Sigmoid colon (tissue), 7 donors: Measurements from ENCODE around the gene GDF11. TPM values are rescaled to one million over a fixed set of nuclear protein-coding genes. Genes with fewer than 3 reads are reported as not detected.

Experiments
- DNase-seq: peaks from one replicate; pipeline ENCODE4 v3.0.0-alpha.2; 2019
- H3K27ac ChIP-seq, 4 donors: fragments of 200-600 bp; sonication (generic); one replicate each; pipeline ENCODE4 v1.5.1; 2016 to 2019; ENCODE audit warnings: mild to moderate bottlenecking in 1 of 4
- H3K27me3 ChIP-seq, 3 donors: fragments of 200-600 bp; sonication (generic); one replicate each; pipeline ENCODE4 v1.5.1; 2019; ENCODE audit warnings: mild to moderate bottlenecking in 1 of 3
- H3K36me3 ChIP-seq, 4 donors: fragments of 200-600 bp; sonication (generic); one replicate each; pipeline ENCODE4 v1.5.1; 2016 to 2019
- H3K4me1 ChIP-seq, 4 donors: fragments of 200-600 bp; sonication (generic); one replicate each; pipeline ENCODE4 v1.5.1; 2017 to 2019
- H3K4me3 ChIP-seq, 4 donors: fragments of 200-600 bp; sonication (generic); one replicate each; pipeline ENCODE4 v1.5.1; 2017 to 2019; ENCODE audit warnings: mild to moderate bottlenecking in 2 of 4, moderate library complexity in 1 of 4
- H3K9me3 ChIP-seq, 4 donors: fragments of 200-600 bp in 3 of 4; sonication (generic) in 3 of 4; one replicate each; pipeline versions ENCODE4 v1.5.1 to v1.6.1; 2013 to 2019
- CTCF ChIP-seq, 4 experiments: fragments of 450-650 bp in 3 of 4; fragments of 200-600 bp in 1 of 4; IDR thresholded peaks; one replicate each; pipeline ENCODE4 v1.5.1; 2016 to 2019; ENCODE audit warnings: antibody characterized with exemption in 4 of 4, mild to moderate bottlenecking in 3 of 4, moderate library complexity in 2 of 4
- EP300 ChIP-seq, 4 donors: sonication (generic); formaldehyde crosslinking; IDR thresholded peaks; one replicate each; pipeline ENCODE4 v1.6.1; 2017; ENCODE audit warnings: antibody characterized with exemption in 4 of 4
- POLR2A ChIP-seq, 2 donors: fragments of 450-650 bp; IDR thresholded peaks; one replicate each; pipeline ENCODE4 v1.6.1; 2016; ENCODE audit warnings: antibody characterized with exemption in 2 of 2, mild to moderate bottlenecking in 2 of 2, moderate library complexity in 2 of 2
- POLR2AphosphoS5 ChIP-seq, 4 donors: sonication (generic); formaldehyde crosslinking; IDR thresholded peaks; one replicate each; pipeline ENCODE4 v1.6.1; 2017; ENCODE audit warnings: antibody characterized with exemption in 4 of 4
- WGBS, 2 donors: extraction: QIAGEN DNeasy Blood & Tissue Kit; methylation state at CpG; one replicate each; pipeline ENCODE4 v1.1.7; 2013; 5-methylcytosine and 5-hydroxymethylcytosine counted together
- intact Hi-C: fragments of 100-400 bp; cut with DNase I; formaldehyde crosslinking; loops from one replicate; pipeline ENCODE4 v1.15.1; 2023
- polyA plus RNA-seq, 3 donors: library from polyadenylated mRNA; stranded (reverse); fragments of 200-250 nt; gene quantifications; one replicate each; pipeline ENCODE4 v1.2.3, GENCODE V29; 2013
- total RNA-seq, 4 donors: library from RNA; depleted of rRNA; stranded (reverse); fragments of >200 nt; gene quantifications; one replicate each; pipeline ENCODE4 v1.1.0, GENCODE V29; 2016
- donor health status: healthy with polysubstance abuse.
- donor health status: Bipolar disorder and iron deficiency.
- donor health status: healthy.

GDF11 gene
- total and polyA plus RNA-seq, 7 donors: 1.2 to 12.2 (median 4.3) TPM

- Histone ChIP-seq H3K27me3 (no peaks in the 10 kb centered on the region), H3K9me3 (no peaks in the 10 kb centered on the region), H3K27ac (peak overlapping the region in 3 of 4 donors; percentile 37 to 100 (median 100)), H3K4me1 (peaks cover 0 to 43% (median 31%) of the 10 kb centered on the region in 4 donors), H3K36me3 (peaks cover 24 to 84% (median 48%) of the 10 kb centered on the region in 4 donors), H3K4me3 (no peak overlapping the region)
- whole genome bisulfite sequencing, 2 donors: 92 to 93% methylated on average over 16 of the region's 16 CpGs
- intact Hi-C loops: no loop called here
- DNase-seq: peak; percentile 64
- TF ChIP-seq POLR2A (IDR thresholded peaks at IDR 0.05) (no peak), CTCF (IDR thresholded peaks at IDR 0.05) (no peak), EP300 (IDR thresholded peaks at IDR 0.05) (no peak), POLR2AphosphoS5 (IDR thresholded peaks at IDR 0.05) (no peak)
Measured at GRCh38 chr12:55698241-55698955, 44.5 kb upstream of the GDF11 start.

- Histone ChIP-seq H3K4me1 (peaks cover 0 to 49% (median 37%) of the 10 kb centered on the region in 4 donors), H3K27ac (peak overlapping the region; percentile 5 to 100 (median 68)), H3K27me3 (no peaks in the 10 kb centered on the region), H3K36me3 (peaks cover 19 to 78% (median 42%) of the 10 kb centered on the region in 4 donors), H3K4me3 (no peak overlapping the region), H3K9me3 (no peaks in the 10 kb centered on the region)
- intact Hi-C loops: no loop called here
- no peak for TF ChIP-seq POLR2AphosphoS5 (IDR thresholded peaks at IDR 0.05)
- no peak for TF ChIP-seq EP300 (IDR thresholded peaks at IDR 0.05)
- no peak for TF ChIP-seq POLR2A (IDR thresholded peaks at IDR 0.05)
- no peak for TF ChIP-seq CTCF (IDR thresholded peaks at IDR 0.05)
- 93 to 95% methylated on average over 1 of the region's 1 CpG for WGBS, 2 donors
- peak; percentile 63 for DNase-seq
Measured at GRCh38 chr12:55698965-55699364, 44.0 kb upstream of the GDF11 start.

- intact Hi-C loops: no loop called here
- no peaks in the 10 kb centered on the region for H3K27me3 ChIP-seq
- H3K4me3 ChIP-seq: no peak overlapping the region
- peaks cover 0 to 50% (median 40%) of the 10 kb centered on the region in 4 donors for H3K4me1 ChIP-seq
- no peaks in the 10 kb centered on the region for H3K9me3 ChIP-seq
- H3K36me3 ChIP-seq: peaks cover 13 to 72% (median 36%) of the 10 kb centered on the region in 4 donors
- no peak for TF ChIP-seq POLR2A (IDR thresholded peaks at IDR 0.05)
- no peak for TF ChIP-seq POLR2AphosphoS5 (IDR thresholded peaks at IDR 0.05)
- TF ChIP-seq CTCF (IDR thresholded peaks at IDR 0.05): no peak
- no peak for TF ChIP-seq EP300 (IDR thresholded peaks at IDR 0.05)
- WGBS, 2 donors: 71 to 75% methylated on average over 5 of the region's 5 CpGs
- peak; percentile 55 for DNase-seq
- H3K27ac ChIP-seq: peak overlapping the region; percentile 5 to 100 (median 68)
Measured at GRCh38 chr12:55699471-55700055, 43.4 kb upstream of the GDF11 start.

GRCh38 chr12:55700255-55701018 is 42.5 kb upstream of the GDF11 start:
- H3K27ac ChIP-seq: peak overlapping the region in 3 of 4 donors; percentile 37 to 100 (median 100)

More at GRCh38 chr12:55700255-55701018, 42.5 kb upstream of the GDF11 start:
- Histone ChIP-seq H3K36me3 (peaks cover 7 to 63% (median 29%) of the 10 kb centered on the region in 4 donors), H3K9me3 (no peaks in the 10 kb centered on the region), H3K27me3 (no peaks in the 10 kb centered on the region), H3K4me1 (peaks cover 0 to 50% (median 41%) of the 10 kb centered on the region in 4 donors), H3K4me3 (no peak overlapping the region)
- TF ChIP-seq POLR2A (IDR thresholded peaks at IDR 0.05) (no peak), CTCF (IDR thresholded peaks at IDR 0.05) (no peak), POLR2AphosphoS5 (IDR thresholded peaks at IDR 0.05) (no peak), EP300 (IDR thresholded peaks at IDR 0.05) (no peak)
- intact Hi-C loops: no loop called here
- peak; percentile 59 for DNase-seq
- 88 to 89% methylated on average over 21 of the region's 21 CpGs for WGBS, 2 donors
